HG03439 (cell line): ENCODE data around the gene PPP4R2.
"Not testable (repeated sequence)": the region's sequence is repeated elsewhere in the genome, so short reads cannot be mapped to it uniquely, and the experiment has no call there.

Experiments
- ATAC-seq: cut with Tn5 transposase; IDR thresholded peaks from one replicate; pipeline ENCODE4 v1.9.1; 2021; ENCODE audit warnings: mild to moderate bottlenecking, moderate library complexity; ENCODE audit not compliant: unreplicated experiment

Gene PPP4R2

DNA sequence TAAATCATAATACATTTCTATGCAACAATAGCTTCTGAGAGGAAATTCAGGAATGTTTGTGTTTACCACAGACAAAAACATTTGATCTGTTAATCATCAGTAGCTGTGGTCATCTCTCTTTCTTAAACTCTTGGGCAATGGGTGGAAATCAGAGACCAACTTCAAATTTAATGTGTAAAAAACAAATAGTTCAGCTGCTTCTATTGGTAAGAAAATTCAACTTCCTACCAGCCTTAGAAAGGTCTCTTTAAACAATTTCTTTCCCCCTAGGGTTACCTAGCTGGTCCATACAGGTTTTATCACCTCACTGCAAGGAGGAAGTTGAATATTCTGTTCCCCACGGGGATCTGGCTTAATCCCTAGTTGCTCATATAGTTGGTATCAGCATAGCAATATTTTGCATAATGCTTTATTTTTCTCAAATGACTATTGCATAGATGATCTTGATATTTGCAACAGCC lies 20.3 kb upstream of the PPP4R2 start:
- no peak for ATAC-seq

DNA sequence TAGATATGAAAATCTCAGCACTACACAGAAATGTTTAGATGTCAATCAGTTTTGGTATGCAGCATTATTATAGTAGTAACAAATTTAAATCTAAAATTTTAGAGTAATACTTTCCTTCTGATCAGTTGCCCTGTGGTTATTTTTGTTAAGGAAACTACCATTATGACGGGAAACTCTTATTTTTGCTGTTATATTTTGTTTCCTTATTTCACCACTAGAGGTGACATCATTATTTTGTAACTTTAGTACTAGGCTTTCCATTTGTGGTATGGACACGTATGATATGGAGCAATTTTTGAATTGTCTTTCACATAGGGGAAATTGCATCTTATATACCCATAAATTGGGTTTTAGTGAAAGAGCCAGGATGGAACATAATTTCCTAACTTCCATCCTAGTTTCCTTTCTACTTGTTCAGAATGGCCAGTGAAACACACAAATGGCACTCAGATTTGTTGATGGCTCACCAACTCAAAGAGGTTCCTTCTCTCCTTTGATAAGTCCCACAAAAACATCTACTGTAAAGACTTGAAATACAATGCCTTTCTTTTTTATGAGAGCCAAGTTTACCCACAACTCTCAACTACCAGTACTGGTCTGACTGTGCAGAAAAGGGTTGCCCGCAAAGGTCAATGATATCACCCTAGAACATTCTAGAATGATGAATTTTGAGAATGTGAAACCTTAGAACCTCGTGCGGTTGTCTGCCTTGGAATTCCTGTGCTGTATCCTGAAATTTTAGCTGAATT lies 19.4 kb upstream of the PPP4R2 start:
- ATAC-seq, result peak; percentile 54

DNA sequence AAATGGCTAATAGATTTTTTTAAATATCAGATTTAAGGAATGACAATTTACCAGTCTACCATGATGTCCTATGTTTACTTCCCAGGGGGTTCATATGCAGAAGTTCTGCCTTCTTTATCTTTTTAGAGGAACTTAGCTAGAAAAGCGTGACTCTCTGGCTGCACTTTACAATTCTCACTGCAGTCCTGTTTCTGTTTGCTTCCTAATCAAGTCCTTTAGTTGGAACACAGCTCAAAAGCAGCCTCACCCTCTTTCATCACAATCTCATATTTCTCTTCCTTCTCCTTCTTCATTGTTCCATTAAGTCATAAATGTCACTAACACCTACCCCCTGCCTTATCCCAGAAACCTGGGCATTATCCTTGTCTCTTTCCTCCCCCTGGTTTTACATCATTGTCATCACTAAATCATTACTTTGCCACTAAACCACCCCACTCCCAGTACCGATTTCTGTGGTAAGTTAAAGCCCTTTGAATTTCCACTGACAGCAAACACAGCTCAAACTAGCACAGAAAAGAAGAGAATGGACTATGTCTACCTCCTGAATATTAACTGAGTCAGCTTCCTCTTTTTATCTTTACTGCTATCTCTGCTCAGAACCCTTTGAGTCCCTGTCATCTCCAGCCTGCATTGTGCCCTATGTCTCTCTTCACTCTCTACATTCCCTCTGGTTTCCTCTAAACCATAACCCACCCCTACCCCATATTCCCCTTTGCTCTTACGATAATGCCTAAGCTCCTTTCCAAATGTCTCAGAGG lies 13.8 kb upstream of the PPP4R2 start:
- ATAC-seq, result no peak

DNA sequence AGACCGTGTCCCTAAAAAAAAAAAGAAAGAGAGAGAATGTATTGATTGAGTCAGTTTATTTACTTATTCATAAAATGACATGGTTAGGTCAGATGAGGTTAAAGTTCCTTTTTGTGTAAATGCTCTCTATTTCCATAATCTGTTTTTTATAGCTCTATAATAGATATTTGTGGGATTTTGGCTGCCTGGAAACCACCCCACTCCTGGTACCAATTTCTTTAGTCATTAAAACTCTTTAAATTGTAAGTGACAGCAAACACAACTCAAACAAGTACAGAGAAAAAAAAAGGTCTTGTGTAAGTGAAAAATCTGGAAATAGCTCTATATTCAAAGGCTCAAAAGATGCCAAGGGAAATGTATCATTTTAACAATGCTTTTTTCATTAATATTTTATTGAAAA lies 11.0 kb upstream of the PPP4R2 start:
- no peak for ATAC-seq

DNA sequence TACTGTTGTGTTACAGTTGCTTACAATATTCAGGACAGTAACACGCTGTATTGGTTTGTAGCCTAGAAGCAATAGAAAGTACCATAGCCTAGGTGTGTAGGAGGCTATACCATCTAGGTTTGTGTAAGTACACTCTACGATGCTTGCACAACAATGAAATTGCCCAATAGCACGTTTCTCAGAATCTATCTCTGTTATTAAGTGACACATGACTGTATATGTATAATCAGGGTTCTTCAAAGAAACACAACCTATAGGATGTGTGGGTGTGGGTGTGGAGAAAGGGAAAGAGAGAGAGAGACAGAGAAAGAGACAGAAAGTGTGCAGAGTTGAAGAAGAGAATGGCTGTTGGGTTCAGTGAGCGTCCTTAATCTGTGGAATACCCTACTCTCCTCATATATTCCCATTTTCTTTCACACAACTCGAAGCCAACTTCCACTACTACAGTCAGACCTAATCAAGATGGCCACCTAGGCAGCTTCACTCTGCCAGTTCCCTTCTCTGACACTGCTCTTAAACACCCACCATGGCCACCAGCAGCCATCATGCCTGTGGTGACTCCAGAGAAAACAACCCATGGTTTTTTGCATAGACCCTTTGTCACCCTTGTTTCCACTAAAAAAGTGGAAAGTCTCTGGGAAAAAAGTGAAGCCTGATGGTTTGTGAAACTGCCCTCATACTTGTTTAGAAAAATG lies 5.8 kb upstream of the PPP4R2 start:
- no peak for ATAC-seq

DNA sequence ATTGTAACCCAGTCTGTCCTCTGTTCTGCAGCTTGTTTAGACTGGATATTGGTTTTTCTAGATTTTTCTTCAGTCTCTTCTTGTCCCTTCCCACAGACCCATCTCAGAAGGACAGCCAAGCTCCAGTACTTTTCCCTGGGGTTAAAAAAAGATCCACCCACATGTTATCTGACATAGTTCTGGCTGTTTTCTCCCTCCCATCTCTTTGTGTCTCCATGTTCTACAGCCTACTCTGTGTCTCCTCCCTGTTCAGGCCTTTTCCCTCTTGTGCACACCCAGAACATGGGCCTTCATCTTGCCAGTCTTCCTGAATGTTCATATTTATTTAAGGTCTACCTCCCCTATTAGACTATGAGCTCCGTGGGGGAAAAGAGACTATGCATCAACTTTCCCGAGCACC lies 5.1 kb upstream of the PPP4R2 start:
- ATAC-seq, result no peak

DNA sequence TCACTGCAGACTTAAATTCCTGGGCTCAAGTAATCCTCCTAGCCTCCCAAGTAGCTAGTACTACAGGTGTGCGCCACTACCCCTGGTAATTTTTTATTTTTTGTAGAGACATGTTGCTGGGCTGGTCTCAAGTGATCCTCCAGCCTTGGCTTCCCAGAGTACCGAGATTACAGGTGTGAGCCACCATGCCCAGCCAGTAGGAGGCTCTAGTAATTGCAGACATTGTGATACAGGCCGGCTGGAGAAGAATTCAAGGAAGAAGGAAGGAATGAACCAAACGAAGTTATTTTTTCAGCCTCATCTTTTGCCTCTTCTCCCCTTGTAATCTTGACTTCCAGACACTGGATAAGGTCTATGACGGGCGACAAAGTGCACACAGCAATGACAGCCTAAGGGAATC lies 3.2 kb upstream of the PPP4R2 start:
- no peak for ATAC-seq

DNA sequence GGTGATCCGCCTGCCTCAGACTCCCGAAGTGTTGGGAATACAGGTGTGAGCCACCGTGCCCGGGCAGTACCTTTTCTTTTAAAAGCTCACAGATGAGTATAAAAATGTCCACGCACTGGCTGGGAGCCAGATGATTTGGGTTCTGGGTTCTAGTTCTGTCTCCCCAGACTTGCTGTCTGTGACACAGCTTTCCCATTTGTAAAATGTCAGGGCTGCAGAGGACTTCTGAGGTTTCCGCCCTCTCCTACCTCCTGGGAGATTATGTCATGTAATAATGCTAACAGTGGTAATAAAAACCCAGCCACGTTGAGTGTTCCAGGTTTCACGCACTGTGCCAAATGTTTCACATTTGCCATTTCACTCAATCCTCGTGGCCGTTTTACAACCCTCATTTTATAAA lies 1.3 kb upstream of the PPP4R2 start:
- no peak for ATAC-seq

DNA sequence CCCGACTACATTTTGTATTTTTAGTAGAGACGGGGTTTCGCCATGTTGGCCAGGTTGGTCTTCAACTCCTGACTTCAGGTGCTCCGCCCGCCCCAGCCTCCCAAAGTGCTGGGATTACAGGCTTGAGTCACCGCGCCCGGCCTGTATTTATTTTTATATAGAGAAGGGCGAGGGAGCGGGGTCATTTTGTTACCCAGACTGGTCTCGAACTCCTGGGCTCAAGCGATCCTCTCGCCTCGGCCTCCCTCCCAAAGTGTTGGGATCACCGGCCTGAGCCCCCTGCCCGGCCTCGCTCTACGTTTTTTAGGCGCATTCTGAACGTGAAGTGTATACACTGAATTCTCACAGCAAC lies 514 bp upstream of the PPP4R2 start:
- ATAC-seq, result no peak

DNA sequence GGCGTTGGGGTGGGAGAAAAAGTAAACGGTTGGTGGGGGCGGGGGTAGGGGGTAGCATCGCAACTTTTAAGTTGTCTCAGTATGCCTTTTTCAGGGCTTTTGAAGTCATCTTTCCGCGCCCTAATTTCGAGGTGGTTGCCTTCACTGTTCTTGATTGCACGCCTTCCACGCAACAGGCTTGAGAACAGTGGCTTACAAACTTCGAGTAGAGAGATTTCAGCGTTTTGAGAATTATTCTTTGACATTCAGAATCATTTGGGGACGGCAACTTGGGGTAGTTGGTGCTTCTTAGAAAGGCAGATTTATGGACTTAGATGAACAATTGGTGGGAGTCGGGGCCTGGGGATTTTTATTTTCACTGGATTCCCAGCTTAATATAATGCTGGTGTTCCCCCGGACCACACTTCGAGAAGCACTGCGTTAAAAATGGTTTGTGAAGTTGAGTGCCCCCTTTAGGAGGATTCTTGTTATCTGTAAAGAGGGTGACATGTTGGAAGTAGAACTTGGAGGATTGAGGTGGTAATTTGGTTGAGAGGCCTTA lies 880 bp downstream of the PPP4R2 start:
- ATAC-seq, result no peak

DNA sequence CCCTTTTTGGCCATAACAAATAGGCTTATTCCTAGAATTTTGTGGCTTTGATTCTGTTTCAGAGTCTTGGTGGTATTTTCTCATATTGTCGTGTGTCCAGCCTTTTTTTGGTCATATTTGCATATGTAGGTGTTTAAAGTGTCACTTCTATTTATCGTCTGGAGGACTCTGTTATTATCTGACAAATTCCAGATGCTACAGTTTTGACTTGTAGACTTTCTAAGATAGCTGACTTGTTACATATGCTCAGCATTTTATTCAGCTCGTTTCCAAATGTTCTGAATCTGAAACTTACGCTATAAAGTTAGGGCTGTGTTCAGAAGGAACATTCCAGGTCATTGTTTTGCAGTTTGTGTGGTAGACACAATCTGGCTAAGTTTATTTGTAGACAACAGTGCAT lies 1.9 kb downstream of the PPP4R2 start:
- ATAC-seq, result no peak

DNA sequence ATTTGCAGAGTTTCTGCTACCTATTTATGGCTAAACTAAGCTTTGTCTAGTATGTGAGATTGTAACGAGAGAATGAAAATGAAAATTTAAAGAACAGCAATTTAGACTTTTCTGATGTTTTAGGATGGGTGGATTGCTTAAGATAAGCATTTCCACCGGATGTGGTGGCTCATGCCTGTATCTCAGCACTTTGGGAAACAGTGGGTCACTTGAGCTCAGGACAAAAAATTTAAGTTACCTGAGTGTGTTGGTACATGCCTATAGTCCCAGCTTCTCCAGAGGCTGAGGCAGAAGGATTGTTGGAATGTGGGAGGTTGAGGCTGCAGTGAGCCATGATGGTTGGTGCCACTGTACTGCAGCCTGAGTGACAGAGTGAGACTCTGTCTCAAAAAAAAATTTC lies 3.3 kb downstream of the PPP4R2 start:
- no peak for ATAC-seq

DNA sequence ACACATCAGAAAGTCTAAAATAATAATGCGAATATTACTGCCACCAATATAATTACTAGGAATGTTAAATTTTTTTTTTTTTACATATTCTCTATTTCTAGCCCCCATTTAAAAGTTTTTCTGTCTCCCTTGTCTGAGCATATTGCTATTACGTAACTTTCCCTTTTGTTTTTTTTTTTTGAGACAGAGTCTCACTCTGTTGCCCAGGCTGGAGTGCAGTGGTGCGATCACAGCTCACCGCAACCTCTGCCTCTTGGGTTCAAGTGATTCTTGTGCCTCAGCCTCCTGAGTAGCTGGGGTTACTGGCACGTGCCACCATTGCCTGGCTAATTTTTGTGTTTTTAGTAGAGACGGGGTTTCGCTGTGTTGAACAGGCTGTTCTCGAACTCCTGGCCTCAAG lies 6.4 kb downstream of the PPP4R2 start:
- not testable (repeated sequence) for ATAC-seq

DNA sequence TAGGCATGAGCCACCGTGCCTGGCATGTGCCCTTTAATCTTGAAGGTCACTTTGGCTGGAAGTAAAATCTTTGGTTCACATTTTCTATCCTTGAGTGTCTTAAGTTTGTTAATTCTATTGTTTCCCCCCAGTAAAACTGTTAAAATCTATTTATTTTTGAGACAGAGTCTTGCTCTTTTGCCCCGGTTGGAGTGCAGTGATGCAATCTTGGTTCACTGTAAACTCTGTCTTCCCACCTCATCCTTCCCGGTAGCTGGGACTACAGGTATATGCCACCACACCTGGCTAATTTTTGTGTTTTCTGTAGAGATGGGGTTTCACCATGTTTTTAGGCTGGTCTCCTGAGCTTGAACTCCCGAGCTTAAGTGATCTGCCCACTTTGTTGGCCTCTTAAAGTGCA lies 7.7 kb downstream of the PPP4R2 start:
- no peak for ATAC-seq

DNA sequence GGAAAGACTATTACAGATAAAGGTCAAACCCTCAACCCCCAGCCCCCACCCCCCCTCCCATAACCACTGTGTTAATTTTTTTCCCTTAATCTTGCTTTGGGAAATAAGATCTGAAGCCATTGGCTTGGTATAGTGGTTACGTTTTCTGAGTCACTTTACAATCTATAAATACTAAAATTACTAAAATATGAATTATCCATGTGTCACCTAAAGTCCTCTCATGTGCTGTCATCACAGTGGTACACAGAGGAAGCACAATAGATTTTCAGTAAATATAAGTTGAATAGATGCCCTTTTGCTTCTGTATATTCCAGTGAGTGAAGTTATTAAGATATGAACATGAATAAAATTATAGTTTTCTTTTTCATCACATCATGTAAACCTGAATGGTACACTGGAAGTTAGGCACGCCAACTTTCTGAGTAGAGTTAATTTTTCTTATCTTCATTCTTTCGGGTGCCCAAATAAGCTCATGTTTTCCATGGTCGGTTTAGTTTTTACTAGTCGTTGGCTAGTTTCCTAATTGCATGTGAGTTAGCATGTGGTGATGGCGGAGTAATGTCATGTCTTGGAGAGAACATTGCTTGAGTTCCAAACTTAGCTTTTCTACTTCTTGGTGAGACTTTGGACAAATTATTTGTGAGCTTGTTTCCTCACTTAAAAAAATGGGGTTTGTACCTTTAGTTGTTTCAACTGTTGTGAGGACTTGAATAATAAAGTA lies 11.5 kb downstream of the PPP4R2 start:
- no peak for ATAC-seq

DNA sequence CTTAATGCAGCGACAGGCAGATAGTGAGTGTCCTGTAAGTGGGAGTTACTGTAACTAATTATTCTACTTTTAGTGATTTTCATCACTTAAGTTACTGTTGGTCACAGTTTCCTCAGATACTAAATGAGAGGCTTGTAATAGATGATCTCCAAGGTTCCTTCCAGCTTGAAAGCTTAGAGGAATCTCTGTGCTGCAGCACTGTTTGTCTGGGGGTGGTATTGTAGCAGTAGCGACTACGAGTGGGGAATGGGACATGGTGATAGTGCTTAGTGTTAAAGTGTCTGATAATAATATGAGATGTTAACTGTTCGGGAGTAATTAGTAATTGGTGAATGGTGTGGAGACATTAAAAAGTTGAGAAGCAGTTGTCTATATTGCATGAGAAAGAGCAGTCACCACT lies 12.4 kb downstream of the PPP4R2 start:
- ATAC-seq, result no peak

DNA sequence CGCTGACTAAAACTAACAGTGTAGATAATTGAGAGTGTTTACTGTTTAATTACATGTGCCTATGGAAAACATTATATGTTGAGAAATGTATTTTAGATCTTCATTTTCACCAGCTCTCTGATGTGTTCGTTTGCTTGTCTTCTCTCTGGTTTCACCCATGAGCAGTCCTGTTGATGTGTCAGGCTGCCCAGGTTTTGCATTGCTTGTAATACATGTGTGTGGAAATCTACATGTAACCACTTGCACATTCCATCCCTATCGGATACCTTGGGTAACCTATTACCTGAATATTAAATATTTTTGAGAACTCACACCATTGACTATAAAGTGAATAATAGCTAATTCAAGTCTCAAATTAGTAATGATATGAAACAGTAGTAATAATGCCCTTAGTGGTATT lies 13.1 kb downstream of the PPP4R2 start:
- no peak for ATAC-seq

DNA sequence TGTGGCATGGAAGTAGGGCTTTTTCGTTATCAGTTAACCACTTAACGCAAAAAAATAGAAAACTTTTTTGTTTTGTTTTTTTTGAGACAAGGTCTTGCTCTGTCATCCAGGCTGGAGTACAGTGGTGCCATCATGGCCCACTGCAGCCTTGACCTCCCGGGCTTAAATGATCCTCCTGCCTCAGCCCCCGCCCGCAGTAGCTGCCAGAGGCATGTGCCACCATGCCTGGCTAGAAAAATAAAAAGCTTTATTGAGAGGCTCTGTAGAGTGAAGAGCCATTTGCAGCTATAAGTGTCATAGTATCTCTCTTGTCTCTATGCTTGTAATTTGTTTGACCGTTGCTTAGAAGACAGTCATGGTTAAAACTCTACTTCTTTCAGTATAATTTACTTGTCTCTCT lies 13.5 kb downstream of the PPP4R2 start:
- ATAC-seq, result no peak

DNA sequence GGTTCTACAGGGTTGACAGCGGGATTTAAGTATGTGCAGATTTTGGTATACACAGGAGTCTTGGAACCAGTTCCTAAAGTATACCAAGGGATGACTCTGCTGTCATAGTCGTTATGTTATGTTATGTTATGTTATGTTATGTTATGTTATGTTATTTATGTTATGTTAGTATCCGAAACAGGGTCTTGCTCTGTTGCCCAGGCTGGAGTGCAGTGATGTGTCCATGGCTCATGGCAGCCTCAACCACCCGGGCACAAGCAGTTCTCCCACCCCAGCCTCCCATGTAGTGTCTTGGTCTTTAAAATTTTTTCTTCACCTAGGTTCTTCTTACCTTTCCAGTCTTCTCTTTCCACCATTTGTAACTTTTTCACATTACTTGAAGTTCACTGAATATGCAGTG lies 21.7 kb downstream of the PPP4R2 start:
- ATAC-seq, result no peak

DNA sequence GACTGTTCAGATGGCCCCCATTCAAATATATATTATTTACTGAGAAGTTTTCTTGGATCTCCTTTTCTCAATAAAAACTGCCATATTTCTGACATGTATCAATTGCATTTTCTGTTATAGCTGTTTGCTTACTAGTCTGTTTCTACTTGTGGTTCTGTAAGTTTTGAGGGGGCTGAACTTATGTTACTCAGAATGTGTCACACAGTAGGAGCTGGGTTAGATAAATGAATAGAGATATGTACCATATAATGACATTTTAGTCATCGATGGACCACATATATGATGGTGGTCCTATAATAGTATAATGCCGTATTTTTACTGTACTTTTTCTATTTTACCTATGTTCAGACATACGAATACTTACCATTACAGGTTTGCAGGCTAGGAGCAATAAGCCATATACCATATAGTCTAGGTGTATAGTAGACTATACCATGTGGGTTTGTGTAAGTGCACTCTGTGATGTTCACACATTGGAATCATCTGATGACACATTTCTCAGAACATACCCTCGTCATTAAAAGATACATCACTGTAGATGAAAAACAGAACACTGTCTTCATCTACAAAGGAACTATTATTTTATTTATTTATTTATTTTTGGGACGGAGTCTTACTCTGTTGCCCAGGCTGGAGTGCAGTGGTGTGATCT lies 22.3 kb downstream of the PPP4R2 start:
- ATAC-seq, result no peak
